Retinal pigment epithelial cell (primary cell): Measurements from ENCODE around the gene ARHGAP10.

Experiments
- DNase-seq: peaks from one replicate; pipeline ENCODE4 v3.0.0-alpha.2; 2010; ENCODE audit warnings: low read depth
- H3K4me3 ChIP-seq: 2 replicates; pipeline ENCODE4 v1.5.1; 2011; ENCODE audit warnings: mild to moderate bottlenecking, low read length, control low read depth, moderate library complexity
- TF ChIP-seq, protein P1 (sequence below): conservative IDR thresholded peaks from 2 replicates; pipeline ENCODE4 v1.5.1; 2011; ENCODE audit warnings: low read depth, low read length, control low read depth, inconsistent platforms

The ARHGAP10 gene

DNA sequence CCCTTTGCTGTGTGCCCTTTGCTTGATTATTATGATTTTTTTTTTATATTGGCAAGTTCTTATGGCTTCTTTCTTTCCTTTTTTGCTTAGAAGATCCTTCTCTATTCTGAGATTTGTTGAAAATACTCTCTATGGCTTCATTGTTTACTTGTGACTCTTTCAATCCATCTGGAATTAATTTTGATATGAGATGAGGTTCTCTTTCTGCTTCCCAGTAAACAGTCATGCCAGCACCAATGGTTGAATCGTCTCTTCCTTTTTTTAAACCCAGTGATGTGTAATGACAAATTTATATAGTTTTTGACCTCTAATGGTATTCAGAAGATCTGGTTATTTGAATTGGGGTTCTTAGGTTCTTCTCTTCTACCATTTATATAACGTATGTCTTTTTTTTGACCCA lies 121.8 kb downstream of the ARHGAP10 start:
- DNase-seq = no peak
- TF ChIP-seq, protein P1, sequence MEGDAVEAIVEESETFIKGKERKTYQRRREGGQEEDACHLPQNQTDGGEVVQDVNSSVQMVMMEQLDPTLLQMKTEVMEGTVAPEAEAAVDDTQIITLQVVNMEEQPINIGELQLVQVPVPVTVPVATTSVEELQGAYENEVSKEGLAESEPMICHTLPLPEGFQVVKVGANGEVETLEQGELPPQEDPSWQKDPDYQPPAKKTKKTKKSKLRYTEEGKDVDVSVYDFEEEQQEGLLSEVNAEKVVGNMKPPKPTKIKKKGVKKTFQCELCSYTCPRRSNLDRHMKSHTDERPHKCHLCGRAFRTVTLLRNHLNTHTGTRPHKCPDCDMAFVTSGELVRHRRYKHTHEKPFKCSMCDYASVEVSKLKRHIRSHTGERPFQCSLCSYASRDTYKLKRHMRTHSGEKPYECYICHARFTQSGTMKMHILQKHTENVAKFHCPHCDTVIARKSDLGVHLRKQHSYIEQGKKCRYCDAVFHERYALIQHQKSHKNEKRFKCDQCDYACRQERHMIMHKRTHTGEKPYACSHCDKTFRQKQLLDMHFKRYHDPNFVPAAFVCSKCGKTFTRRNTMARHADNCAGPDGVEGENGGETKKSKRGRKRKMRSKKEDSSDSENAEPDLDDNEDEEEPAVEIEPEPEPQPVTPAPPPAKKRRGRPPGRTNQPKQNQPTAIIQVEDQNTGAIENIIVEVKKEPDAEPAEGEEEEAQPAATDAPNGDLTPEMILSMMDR = no peak
- no peak overlapping the region for H3K4me3 ChIP-seq

DNA sequence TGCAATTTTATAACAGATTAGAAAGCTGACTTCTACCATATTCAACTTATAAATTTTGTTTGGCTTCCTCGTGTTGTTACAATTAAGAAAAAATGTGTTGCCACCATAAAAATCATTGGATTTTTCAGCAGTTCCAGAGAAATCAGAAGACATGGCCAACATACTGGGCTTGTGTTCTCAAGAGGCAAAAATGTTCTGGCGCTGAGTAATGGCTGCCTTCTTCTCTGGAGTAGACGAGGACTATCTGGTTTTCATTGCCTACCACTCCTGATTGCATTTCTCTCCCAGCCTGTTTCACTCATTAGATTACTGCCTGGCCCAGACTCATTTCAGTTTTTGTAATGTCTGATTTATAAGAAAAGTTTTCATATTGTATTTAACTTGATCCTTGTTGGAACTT lies 122.3 kb downstream of the ARHGAP10 start:
- no peak for DNase-seq
- TF ChIP-seq, protein P1 = no peak
- H3K4me3 ChIP-seq = no peak overlapping the region

DNA sequence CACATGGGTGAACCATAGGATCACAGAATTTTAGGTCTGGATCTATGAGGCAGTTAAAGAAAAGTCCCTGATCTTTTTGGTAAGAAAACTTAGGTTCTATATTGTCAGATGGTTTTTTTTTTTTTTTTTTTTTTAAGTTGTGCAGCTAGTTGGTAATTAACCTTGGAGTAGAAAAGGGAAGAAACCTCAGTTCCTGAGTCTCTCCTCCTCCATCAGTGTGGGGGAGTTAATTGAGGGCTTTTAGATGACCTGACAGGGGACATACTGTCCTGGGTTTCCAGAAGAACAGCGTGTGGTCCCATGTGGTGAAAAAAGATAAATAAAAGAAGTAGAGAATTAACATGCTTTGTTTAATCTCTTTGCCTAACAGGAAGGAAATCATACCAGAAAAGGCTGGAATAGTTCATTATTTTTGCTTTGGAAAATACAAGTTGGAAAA lies 123.7 kb downstream of the ARHGAP10 start:
- no peak overlapping the region for H3K4me3 ChIP-seq
- TF ChIP-seq, protein P1 = no peak
- DNase-seq = no peak

DNA sequence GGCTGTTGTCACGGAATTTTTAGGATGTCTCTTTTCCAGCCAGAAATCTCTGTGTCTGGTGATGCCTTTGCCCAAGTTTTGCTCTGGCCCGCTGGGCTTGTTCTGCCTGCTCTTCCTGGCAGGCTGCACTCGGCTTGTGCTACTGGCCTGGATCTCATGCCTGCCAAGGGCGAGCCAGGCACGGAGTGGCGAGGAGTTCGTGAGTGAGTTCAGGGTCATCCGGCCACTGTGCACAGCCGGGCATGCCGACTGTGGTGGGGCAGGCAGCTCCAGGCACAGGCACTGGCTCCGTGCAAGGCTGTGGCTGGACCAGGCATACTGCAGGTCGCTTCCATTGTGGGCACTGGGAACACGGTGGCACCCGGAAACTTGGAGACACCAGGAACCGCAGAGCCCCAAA lies 129.1 kb downstream of the ARHGAP10 start:
- no peak overlapping the region for H3K4me3 ChIP-seq
- TF ChIP-seq, protein P1 = no peak
- DNase-seq = no peak

DNA sequence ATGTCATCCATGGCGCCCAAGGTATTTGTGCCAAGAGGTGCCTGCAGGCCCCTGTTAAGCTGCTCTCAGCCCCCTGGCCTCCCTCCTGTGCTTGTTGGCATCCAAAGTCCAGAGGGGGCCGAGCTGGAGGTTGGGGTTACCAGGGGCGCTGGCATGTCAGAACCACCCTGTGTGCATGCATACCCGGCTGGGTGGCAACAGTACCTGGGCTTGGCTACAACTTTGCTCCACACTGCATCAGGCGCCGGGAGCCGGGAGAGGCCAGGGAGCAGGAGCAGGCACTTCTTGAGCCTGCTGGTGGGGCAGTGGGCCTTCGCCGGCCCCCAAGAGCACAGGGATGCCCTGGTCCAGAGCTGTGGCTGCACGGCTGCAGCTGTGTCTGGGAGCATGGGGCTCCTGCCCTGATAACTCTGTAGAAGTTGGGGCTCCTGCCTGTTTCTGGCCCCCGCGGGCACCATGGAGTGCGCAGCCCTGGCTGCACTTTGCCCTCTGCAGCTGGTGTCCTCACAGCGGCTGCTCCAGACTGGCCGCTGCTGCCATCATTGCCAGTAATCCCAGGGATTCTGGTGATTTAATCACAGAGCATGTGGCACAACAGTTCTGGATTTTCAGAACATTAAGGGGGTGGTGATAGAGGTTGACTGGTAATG lies 130.3 kb downstream of the ARHGAP10 start:
- TF ChIP-seq, protein P1 = no peak
- DNase-seq = no peak
- H3K4me3 ChIP-seq = no peak overlapping the region

DNA sequence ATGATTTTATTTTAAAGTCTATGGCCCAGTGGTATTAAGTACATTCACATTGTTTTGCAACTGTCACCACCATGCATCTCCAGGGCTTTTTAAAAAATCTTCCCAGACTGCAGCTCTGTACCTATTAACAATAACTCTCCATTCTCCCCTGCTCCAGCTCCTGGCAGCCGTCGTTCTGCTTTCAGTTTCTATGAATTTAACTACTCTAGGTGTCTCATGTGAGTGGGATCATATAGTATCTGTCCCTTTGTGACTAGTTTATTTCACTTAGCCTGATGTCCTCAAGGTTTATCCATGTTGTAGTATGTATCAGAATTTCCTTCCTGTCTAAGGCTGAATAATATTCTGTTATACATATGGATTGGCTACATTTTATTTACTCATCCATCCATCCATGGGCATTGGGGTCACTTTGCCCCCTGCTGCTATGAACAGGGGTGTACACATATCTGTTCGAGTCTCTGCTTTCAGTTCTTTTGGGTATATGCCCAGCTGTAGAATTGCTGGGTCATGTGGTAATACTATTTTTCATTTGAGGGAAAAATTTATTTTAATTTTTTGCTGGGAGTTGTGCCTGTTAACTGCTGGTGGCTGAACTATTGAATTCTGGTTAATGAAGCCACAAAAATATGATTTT lies 131.3 kb downstream of the ARHGAP10 start:
- TF ChIP-seq, protein P1 = peak; percentile 35
- no peak for DNase-seq
- no peak overlapping the region for H3K4me3 ChIP-seq
